ENCODE results near the gene PTPRN2.
"Not testable (repeated sequence)": the region's sequence is repeated elsewhere in the genome, so short reads cannot be mapped to it uniquely, and the experiment has no call there.

The PTPRN2 gene

GRCh38 chr7:158052381-158053060 lies 535.1 kb downstream of the PTPRN2 start:
- DNase-seq: no peak

GRCh38 chr7:158051776-158052175 lies 535.8 kb downstream of the PTPRN2 start:
- DNase-seq: no peak

GRCh38 chr7:158050978-158051651 lies 536.5 kb downstream of the PTPRN2 start:
- no peak for DNase-seq

GRCh38 chr7:158050441-158050977 lies 537.1 kb downstream of the PTPRN2 start:
- no peak for DNase-seq

- no peak for DNase-seq
Measured at GRCh38 chr7:158049271-158049670, 538.4 kb downstream of the PTPRN2 start.

- DNase-seq: no peak
Measured at GRCh38 chr7:158048569-158048968, 539.1 kb downstream of the PTPRN2 start.

- DNase-seq: no peak
Measured at GRCh38 chr7:158047391-158048059, 540.1 kb downstream of the PTPRN2 start.

- DNase-seq: not testable (repeated sequence)
Measured at GRCh38 chr7:158046246-158046645, 541.4 kb downstream of the PTPRN2 start.

GRCh38 chr7:158044482-158044823 lies 543.2 kb downstream of the PTPRN2 start:
- DNase-seq: no peak

- DNase-seq: no peak
Measured at GRCh38 chr7:158043551-158044481, 543.8 kb downstream of the PTPRN2 start.

GRCh38 chr7:158042156-158042880 lies 545.3 kb downstream of the PTPRN2 start:
- no peak for DNase-seq

- no peak for DNase-seq
Measured at GRCh38 chr7:158040199-158040598, 547.4 kb downstream of the PTPRN2 start.

- DNase-seq: no peak
Measured at GRCh38 chr7:158039270-158039669, 548.4 kb downstream of the PTPRN2 start.

GRCh38 chr7:158037211-158037610 lies 550.4 kb downstream of the PTPRN2 start:
- no peak for DNase-seq

GRCh38 chr7:158035343-158035742 lies 552.3 kb downstream of the PTPRN2 start:
- no peak for DNase-seq

- no peak for DNase-seq
Measured at GRCh38 chr7:158034571-158034970, 553.1 kb downstream of the PTPRN2 start.

- not testable (repeated sequence) for DNase-seq
Measured at GRCh38 chr7:158033925-158034324, 553.7 kb downstream of the PTPRN2 start.

- DNase-seq: no peak
Measured at GRCh38 chr7:158033196-158033595, 554.4 kb downstream of the PTPRN2 start.

GRCh38 chr7:158032561-158033115 lies 555.0 kb downstream of the PTPRN2 start:
- DNase-seq: no peak

- DNase-seq: no peak
Measured at GRCh38 chr7:158031867-158032308, 555.7 kb downstream of the PTPRN2 start.

- no peak for DNase-seq
Measured at GRCh38 chr7:158030566-158030965, 557.1 kb downstream of the PTPRN2 start.

GRCh38 chr7:158030071-158030470 lies 557.6 kb downstream of the PTPRN2 start:
- DNase-seq: no peak

Measured in activated CD4-positive, CD25-positive, alpha-beta regulatory T cell (primary cell).